GM11168 (cell line): Measurements from ENCODE around the gene CUBN.

Source experiments
- in situ Hi-C: fragments of 300-500 bp; cut with MboI; formaldehyde crosslinking; loops from one replicate; pipeline ENCODE4 v1.12.0; 2022; ENCODE audit warnings: low sequenced_read_pairs; ENCODE audit not compliant: unreplicated experiment

The CUBN gene

GRCh38 chr10:16816830-16817124 is 312.8 kb downstream of the CUBN start:
- in situ Hi-C loops: loop anchor here (25.0 kb wide), 1 partner anchor 929 kb away; no protein-coding TSS in a partner anchor

DNA sequence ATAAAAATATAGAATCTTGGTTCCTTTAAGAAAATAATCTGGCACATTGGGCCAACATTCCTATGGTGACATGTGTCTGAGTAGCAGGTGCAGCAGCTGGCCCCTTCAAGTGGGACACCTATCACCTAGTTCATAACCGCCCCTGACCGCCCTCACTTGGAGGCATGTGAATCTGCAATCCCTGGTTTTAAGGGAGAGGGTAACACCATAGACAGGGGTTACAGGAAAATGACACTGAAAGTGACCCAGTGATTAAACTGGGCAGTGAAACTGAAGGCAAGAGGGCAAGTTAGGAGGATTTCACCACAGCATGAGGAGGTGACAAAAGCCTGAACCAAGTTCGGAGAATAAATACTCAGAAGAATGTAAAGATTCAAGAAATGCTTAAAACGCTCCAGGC is 313.4 kb downstream of the CUBN start:
- in situ Hi-C loops: loop anchor here (25.0 kb wide), 1 partner anchor 929 kb away; no protein-coding TSS in a partner anchor

DNA sequence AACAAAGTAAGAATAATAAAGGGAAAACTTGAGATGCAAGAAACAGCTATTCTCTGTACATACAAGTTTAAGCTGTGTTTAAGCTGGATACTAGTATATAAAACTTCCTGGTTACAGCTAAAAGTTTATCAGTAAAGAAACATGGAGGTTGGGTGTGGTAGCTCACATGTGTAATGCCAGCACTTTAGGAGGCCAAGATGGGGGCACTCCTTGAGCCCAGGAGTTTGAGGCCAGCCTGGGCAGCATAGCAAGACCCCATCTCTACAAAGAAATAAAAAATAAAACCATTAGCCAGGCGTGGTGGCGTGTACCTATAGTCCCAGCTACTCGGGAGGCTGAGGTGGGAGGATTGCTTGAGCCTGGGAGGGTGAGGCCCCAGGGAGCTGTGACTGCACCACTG is 315.6 kb downstream of the CUBN start:
- in situ Hi-C loops: loop anchor here (25.0 kb wide), 1 partner anchor 927 kb away; no protein-coding TSS in a partner anchor

- in situ Hi-C loops: loop anchor here (25.0 kb wide), 1 partner anchor 925 kb away; no protein-coding TSS in a partner anchor
These were observed 316.9 kb downstream of the CUBN start for GRCh38 chr10:16812676-16813075.

DNA sequence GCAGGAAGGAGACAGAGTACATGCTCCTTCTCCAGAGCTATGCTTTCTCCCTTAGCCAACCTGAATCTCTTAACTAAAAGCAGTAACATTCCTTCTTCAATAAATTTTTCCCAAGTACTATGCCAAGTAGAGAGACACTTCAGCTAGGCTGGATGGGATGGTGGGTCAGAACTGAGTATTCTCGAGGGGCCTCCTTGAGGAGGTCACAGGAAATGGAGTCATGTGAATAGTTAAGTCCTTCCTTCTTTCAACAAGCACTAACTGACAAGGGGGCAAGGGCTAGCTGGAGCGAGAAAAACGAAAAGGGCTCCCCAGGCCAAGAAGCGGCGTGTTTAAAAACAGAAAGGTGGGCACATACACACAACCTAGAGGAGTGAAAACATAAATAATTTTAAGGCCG is 317.8 kb downstream of the CUBN start:
- in situ Hi-C loops: loop anchor here (25.0 kb wide), 1 partner anchor 924 kb away; no protein-coding TSS in a partner anchor

DNA sequence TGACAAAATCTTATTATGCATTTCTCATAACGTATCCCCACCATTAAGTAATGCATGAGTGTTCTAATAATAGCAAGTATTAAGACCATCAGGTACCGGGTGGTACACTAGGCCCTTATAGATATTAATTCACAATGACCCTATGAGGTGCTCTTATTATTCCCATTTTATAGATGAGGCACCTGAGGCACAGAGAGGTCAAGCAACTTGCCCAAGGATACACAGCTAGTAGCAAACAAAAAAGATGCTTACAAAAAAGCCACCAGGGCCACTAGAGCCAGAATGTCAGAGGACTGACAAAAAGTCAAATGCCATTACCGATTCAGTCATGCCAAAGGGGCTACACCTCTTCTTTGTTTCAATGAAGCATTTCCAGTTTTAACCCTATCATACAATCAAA is 318.3 kb downstream of the CUBN start:
- in situ Hi-C loops: loop anchor here (25.0 kb wide), 1 partner anchor 924 kb away; no protein-coding TSS in a partner anchor

- in situ Hi-C loops: loop anchor here (25.0 kb wide), 1 partner anchor 922 kb away; no protein-coding TSS in a partner anchor
These were observed 320.4 kb downstream of the CUBN start for GRCh38 chr10:16809074-16809718.

GRCh38 chr10:16804123-16804522 is 325.5 kb downstream of the CUBN start:
- in situ Hi-C loops: loop anchor here (25.0 kb wide), 1 partner anchor 917 kb away; no protein-coding TSS in a partner anchor

DNA sequence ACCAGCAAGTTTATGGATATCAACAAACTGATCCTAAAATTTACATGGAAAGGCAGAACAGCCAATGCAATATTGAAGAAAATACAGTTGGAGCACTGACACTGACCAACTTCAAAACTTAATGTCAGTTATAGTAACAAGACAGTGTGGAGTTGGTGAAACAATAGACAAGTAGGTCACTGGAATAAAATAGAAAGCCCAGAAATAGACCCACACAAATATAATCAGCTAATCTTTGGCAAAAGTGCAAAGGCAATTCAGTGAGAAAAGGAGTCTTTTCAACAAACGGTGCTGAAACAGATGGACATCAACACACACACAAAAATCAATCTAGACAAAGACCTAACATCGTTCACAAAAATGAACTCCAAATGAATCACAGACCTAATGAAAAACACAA is 326.1 kb downstream of the CUBN start:
- in situ Hi-C loops: loop anchor here (25.0 kb wide), 1 partner anchor 916 kb away; no protein-coding TSS in a partner anchor

DNA sequence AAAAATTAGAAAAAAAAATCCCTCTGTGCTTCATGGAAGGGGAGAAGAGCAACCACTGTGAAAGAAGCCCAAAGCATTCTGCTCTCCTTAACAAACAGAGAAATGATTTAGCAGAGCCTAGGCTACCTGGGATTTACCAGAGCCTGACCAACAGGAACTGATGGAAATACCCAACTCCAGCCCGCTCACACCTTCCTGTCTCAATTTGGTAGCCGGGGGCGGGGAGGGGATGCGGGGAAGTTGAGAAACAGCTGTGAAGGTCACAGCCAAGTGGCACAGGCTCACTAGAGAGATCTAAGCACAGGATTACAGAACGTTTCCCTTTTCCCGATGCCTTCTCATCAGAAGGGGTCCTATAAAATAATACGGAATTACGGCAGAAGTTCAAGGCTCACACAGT is 330.0 kb downstream of the CUBN start:
- in situ Hi-C loops: loop anchor here (25.0 kb wide), 2 partner anchors 687 to 912 kb away; no protein-coding TSS in a partner anchor

- in situ Hi-C loops: loop anchor here (25.0 kb wide), 1 partner anchor 686 kb away; no protein-coding TSS in a partner anchor
These were observed 331.0 kb downstream of the CUBN start for GRCh38 chr10:16798571-16798970.

GRCh38 chr10:16795410-16796073 is 334.1 kb downstream of the CUBN start:
- in situ Hi-C loops: loop anchor here (25.0 kb wide), 1 partner anchor 683 kb away; no protein-coding TSS in a partner anchor

DNA sequence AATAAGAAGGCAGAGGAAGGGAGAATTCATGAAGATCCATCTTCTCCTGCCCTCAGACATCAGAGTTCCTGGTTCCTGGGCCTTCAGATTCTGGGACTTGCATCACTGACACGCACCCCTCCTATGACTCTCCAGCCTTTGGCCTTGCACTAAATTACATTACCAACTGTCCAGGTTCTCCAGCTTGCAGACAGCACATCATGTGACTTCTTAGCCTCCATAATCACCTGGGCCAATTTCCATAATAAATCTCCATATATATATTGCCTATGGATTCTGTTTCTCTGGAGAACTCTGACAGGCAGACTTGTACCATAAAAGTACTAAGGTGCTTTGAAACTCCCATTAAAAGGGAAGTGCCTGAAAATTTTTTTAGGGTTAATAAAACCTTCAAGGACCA is 335.6 kb downstream of the CUBN start:
- in situ Hi-C loops: loop anchor here (25.0 kb wide), 1 partner anchor 682 kb away; no protein-coding TSS in a partner anchor

DNA sequence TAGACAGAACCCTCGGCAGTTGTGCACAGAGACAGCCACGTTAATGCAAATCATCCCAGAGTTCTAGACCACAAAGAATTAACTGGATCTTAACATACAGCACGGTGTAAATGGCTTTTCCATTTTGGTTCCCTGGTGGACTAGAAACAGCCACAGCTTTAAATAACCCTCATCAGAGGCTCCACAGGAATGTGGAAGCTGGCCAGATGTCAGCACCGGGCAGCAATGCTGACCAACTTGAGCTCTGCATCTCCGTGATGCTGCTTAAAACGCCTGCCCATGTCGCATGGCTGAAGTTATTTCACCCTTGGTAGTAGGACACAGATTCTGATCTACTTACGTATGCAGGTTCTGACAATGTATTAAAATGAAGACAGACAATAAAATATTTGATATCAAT is 336.9 kb downstream of the CUBN start:
- in situ Hi-C loops: loop anchor here (25.0 kb wide), 1 partner anchor 680 kb away; no protein-coding TSS in a partner anchor

GRCh38 chr10:16789765-16790164 is 339.8 kb downstream of the CUBN start:
- in situ Hi-C loops: loop anchor here (25.0 kb wide), 1 partner anchor 677 kb away; no protein-coding TSS in a partner anchor

GRCh38 chr10:16789261-16789660 is 340.4 kb downstream of the CUBN start:
- in situ Hi-C loops: loop anchor here (25.0 kb wide), 1 partner anchor 677 kb away; no protein-coding TSS in a partner anchor

DNA sequence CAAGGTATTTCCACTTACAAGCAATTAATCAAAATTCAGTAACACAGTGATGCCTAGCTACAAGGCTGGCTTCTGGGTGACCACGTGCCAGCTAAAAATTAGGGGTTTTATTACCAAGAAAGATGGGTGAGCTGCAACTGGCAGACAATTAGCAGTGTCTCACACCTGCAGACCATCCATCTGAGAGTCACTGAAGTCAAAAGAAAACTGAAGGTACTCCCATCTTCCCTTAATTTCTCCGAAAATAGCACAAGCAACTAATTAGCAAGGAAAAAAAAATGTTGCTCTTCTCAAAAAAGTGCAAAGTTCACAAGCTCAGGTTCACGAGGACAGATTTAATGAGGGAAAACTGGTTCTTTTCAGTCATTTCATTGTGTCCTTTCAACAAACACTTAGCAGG is 340.8 kb downstream of the CUBN start:
- in situ Hi-C loops: loop anchor here (25.0 kb wide), 1 partner anchor 676 kb away; no protein-coding TSS in a partner anchor

DNA sequence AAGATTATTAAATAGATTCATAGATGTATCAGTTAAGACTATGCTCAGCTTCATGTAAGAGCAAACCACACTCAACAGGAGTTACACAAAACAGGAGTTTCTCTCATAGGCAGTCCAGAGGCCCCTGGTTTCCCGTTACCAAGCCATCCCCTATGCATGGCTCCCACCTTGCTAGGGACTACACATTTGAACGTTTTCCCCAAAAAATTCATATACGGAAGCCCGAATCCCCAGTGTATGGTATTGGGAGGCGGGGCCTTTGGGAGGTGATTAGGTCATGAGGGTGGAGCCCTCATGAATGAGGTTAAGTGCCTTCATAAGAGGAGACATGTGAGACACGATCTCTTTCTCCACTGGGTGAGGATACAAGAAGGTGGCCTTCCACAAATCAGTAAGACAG is 341.5 kb downstream of the CUBN start:
- in situ Hi-C loops: loop anchor here (25.0 kb wide), 1 partner anchor 676 kb away; no protein-coding TSS in a partner anchor

DNA sequence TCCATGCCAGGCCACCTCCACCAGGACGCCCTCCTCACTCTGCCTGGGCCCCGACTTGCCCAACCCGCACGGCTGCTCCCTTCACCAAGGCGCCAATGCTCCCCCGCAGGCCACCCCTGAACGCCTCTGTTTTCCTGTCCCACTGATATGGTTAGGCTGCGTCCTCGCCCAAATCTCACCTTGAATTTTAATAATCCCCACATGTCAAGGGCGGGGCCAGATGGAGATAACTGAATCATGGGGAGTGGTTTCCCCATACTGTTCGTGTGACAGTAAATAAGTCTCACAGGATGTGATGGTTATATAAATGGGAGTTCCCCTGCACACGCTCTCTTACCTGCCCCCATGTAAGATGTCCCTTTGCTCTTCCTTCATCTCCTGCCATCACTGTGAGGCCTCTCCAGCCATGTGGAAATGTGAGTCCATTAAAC is 342.2 kb downstream of the CUBN start:
- in situ Hi-C loops: loop anchor here (25.0 kb wide), 1 partner anchor 675 kb away; no protein-coding TSS in a partner anchor

DNA sequence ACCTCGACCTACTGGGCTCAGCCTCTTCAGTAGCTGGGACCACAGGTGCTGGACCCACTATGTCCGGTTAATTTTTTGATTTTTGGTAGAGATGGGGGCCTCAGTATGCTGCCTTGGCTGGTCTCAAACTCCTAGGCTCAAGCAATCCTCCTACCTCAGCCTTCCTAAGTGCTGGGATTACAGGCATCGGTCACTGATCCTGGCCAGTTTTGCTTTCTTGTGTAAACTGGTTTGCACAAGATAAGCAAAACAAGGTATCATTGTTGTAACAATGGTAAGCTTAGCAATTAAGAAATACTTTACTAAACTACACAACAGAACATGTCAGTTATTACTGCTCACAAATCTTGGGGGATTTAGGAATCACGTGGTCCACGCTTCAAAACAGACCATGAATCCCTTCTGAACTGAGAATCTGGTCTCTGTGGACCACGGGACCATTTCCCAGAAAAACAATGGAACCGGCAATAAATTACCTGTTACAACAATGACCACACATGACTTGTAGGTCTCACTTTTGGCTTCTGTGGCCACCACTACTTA is 349.2 kb downstream of the CUBN start:
- in situ Hi-C loops: loop anchor here (25.0 kb wide), 1 partner anchor 668 kb away; no protein-coding TSS in a partner anchor
